ENCODE measurements around the gene ZDHHC17.

GRCh38 chr12:76726626-76727025 is 37.3 kb upstream of the ZDHHC17 start:
- no peak for TF ChIP-seq EZH2phosphoT487 (IDR thresholded peaks at IDR 0.05; ENCODE audit: insufficient read depth, low read depth)
- no peak for TF ChIP-seq EZH2 (IDR thresholded peaks at IDR 0.05; ENCODE audit: insufficient read depth, poor library complexity, severe bottlenecking)
